Subcutaneous adipose tissue (tissue), 4 donors: ENCODE results near the gene CORO1C. TPM values are rescaled to one million over a fixed set of nuclear protein-coding genes. Genes with fewer than 3 reads are reported as not detected.

Experiments used
- total RNA-seq, 4 donors: library from RNA; depleted of rRNA; stranded (reverse); fragments of >200 nt; gene quantifications; one replicate each; pipeline ENCODE4 v1.1.0, GENCODE V29; 2016
- TF ChIP-seq, protein P1 (sequence below): fragments of 450-650 bp; IDR thresholded peaks from one replicate; pipeline ENCODE4 v1.5.1; 2016; ENCODE audit warnings: low read depth, mild to moderate bottlenecking, control low read depth, antibody characterized with exemption, moderate library complexity

CORO1C gene
- total RNA-seq, 4 donors from 2014 or later, result 151 to 320 (median 199) TPM

DNA sequence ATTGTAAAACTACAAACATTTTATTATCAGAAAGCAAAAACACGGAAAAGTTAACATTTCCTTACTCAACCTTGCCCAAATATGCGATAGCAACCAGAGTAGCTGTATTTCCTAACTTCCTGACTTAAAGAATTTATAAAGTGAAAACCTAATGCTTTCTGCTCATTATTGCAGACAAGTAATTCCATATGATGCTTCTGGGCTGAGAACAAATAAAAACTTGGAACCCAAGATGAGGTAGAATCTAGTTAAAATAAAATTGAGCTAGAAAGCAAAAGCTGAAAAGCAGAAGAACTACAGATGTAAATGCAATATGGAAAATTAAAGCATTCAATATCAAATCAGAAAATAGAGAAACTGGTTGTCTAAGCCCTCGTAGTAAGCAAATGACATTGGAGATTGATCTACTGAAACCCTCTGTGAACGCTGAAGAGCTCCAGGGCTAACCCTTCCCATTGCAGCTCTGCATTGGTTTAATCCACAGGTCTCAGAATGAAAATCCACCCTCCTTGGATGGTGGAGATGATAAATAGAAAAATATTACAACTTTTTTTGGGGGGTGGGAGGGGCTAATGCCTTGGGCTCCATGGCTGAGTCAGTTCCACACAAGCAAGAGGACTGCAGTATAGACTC is 40.7 kb downstream of the CORO1C start:
- TF ChIP-seq, protein P1, sequence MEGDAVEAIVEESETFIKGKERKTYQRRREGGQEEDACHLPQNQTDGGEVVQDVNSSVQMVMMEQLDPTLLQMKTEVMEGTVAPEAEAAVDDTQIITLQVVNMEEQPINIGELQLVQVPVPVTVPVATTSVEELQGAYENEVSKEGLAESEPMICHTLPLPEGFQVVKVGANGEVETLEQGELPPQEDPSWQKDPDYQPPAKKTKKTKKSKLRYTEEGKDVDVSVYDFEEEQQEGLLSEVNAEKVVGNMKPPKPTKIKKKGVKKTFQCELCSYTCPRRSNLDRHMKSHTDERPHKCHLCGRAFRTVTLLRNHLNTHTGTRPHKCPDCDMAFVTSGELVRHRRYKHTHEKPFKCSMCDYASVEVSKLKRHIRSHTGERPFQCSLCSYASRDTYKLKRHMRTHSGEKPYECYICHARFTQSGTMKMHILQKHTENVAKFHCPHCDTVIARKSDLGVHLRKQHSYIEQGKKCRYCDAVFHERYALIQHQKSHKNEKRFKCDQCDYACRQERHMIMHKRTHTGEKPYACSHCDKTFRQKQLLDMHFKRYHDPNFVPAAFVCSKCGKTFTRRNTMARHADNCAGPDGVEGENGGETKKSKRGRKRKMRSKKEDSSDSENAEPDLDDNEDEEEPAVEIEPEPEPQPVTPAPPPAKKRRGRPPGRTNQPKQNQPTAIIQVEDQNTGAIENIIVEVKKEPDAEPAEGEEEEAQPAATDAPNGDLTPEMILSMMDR, result no peak

DNA sequence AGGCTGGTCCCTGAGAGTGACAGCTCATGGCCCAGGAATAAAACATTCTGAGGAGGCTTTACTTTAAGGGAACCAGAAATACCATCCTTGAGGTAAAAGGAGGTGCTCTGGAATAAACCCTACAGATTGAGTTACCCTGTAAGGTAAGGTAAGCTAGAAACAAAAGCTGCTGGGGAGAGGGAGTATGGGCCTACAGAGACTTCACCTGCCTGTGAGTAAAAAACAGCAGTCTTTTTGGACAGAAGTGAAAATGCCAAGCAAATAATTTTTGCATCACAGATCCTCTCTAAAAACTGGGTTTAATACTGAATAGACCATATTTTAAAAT is 41.2 kb downstream of the CORO1C start:
- TF ChIP-seq, protein P1, result no peak

DNA sequence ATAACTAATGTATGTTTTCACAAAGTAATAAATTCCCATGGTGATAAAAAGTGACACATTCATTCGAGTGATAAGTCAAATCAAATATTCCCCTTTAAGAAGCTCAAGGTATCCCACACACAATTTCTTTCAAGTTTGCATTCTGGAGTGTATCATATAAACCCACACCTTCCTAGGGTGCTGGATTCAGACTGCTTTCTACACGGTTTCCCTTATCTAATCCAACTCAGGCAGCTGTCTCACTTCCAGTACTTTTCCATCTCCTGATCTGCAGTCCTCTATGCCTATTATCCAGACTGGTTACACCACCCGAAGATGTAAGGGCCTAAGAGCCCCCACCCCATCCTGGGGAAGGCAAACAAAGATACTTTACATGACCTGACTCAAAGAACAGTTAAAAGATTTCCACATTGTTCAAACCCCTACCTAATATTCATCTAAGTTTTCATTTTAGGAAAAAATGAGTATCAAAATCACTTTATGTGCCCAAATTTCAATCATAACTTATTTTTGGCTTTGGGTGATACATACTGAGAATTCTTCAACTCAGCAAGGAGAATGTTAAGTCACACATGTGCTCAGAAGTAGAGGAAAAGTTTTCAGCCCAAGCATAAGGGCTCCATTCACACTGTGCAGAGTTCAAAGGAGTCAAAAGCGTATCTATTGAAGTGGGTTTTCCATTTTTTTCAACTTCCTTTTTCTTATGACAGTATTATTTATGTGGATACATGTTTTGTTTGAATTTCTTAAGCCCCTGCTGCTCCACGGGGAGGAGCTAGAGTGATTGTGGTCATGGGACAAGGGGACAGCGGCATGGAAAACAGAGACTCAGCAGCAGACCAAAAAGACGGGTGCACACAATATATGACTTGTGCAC is 41.8 kb downstream of the CORO1C start:
- TF ChIP-seq, protein P1, result no peak

DNA sequence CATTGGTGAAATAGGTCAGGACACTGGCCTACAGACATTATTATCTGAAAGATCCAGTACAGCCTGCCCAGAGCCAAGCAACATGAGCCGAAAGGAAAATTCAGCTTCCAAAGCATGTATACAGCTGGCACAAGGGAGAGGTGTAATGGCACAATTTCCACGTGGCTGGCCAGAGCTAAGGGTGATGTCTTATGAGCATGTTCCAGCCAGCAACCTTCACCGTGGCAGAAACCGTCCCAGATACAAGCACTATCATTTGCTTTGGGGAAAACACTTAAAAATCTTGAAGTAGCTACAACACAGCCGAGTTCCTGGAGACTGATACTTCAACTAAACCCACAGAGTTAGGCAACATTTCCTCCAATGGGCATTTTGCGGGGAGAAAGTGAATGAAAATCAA is 44.5 kb downstream of the CORO1C start:
- TF ChIP-seq, protein P1, result no peak

DNA sequence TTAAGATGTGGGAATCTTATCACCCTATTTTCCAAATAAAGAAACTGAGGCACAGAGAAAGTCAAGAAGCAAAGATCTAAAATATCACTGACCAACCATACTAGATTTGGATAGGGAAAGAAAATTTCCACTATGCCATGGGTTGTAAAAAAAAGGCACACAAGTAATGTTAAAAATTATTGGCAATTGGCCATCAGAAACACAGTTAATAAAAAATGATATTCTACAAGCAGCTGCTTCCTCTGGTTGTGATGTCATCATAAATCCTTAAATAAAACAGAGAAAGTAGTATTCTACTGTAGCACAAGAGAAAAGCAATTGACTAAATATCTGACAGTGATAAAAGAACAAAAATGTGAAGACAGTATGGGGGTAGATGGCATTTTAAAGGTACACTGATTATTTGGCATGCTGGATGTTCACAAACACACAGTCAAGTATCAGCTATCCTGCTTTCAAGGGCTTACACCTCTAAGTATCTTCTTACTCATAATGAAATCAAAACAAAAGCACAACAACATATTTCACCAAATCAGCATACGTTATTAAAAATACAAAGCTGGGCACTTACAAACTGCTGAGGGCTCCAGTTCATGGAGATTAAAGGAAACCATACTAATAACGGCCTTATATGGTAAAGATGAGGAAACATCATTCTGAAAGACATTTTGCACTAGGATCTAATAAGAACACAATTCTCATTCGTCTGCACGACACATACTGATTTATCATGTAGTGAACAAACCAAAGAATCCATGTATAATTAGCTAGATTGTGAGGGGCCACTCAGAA is 45.7 kb downstream of the CORO1C start:
- TF ChIP-seq, protein P1, result no peak

DNA sequence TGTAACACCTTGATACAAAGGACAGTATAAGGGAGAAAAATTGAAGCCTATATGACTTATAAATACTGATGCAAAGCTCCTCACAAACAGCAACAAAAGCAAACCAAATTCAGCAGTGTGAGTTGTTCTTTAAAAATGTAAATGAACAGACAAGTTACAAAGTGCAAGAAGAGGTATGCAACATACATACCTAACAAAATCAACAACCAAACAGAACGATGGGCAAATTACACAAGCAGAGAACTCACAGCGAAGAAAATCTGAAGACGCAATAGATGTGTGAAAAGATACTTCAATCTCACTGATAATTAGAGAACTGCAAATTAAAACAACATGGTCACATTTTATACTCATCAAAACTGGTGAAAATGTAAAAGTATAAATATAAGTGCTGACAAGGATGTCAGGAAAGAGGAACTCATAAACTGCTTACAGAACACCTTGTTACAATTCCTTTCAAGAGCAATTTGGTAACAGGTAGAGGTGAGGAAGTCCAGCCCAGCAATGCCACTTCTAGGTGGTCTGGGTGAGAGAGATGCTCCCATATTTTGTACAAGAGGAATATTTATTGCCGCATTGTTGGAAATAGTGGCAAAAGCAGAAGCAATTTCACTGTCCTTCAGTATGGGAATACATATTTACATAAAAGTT is 47.3 kb downstream of the CORO1C start:
- TF ChIP-seq, protein P1, result no peak
